Astrocyte of the spinal cord (primary cell): Measurements from ENCODE around the gene TRPV4.
A peak's percentile ranks its signal among the peaks of the same experiment; 100 is the strongest.

ENCODE experiments used
- DNase-seq: peaks from one replicate; pipeline ENCODE4 v3.0.0; 2011; ENCODE audit warnings: low read depth, low spot score
- H3K4me3 ChIP-seq: 2 replicates; pipeline ENCODE4 v1.5.1; 2011; ENCODE audit warnings: low read depth, mild to moderate bottlenecking, low read length, moderate library complexity
- CTCF ChIP-seq: IDR thresholded peaks from 2 replicates; pipeline ENCODE4 v1.5.1; 2012; ENCODE audit warnings: low read depth, mild to moderate bottlenecking, low read length, inconsistent platforms
- in situ Hi-C: cut with HindIII; loops from 2 replicates; pipeline ENCODE4 v1.10.0; 2017; ENCODE audit warnings: low sequenced_read_pairs

The TRPV4 gene

GRCh38 chr12:109810954-109811623 lies 22.1 kb downstream of the TRPV4 start:
- no peak for TF ChIP-seq CTCF
- in situ Hi-C loops = no loop called here
- H3K4me3 ChIP-seq = no peak overlapping the region
- no peak for DNase-seq

GRCh38 chr12:109808876-109809646 lies 24.1 kb downstream of the TRPV4 start:
- TF ChIP-seq CTCF = no peak
- DNase-seq = no peak
- no peak overlapping the region for H3K4me3 ChIP-seq
- in situ Hi-C loops = no loop called here

GRCh38 chr12:109807954-109808643 lies 25.1 kb downstream of the TRPV4 start:
- no peak for TF ChIP-seq CTCF
- H3K4me3 ChIP-seq = no peak overlapping the region
- in situ Hi-C loops = no loop called here
- no peak for DNase-seq

- no peak overlapping the region for H3K4me3 ChIP-seq
- DNase-seq = peak; percentile 37
- in situ Hi-C loops = no loop called here
- peak; percentile 97 for TF ChIP-seq CTCF
These were observed 28.1 kb downstream of the TRPV4 start for GRCh38 chr12:109804820-109805761.

GRCh38 chr12:109803678-109804077 lies 29.5 kb downstream of the TRPV4 start:
- in situ Hi-C loops = no loop called here
- no peak overlapping the region for H3K4me3 ChIP-seq
- DNase-seq = no peak
- TF ChIP-seq CTCF = no peak

GRCh38 chr12:109802828-109803227 lies 30.4 kb downstream of the TRPV4 start:
- in situ Hi-C loops = no loop called here
- H3K4me3 ChIP-seq = no peak overlapping the region
- no peak for DNase-seq
- TF ChIP-seq CTCF = no peak
